ENCODE data around the gene SLC22A1.
"Not testable (repeated sequence)": the region's sequence is repeated elsewhere in the genome, so short reads cannot be mapped to it uniquely, and the experiment has no call there.

Gene SLC22A1

GRCh38 chr6:160121558-160121957 is at the start of gene SLC22A1:
Gene SLC22A1, plus strand, starts transcription at chr6:160121815. Its CDS starts 121 bp downstream, at chr6:160121936.
- DNase-seq = no peak

DNA sequence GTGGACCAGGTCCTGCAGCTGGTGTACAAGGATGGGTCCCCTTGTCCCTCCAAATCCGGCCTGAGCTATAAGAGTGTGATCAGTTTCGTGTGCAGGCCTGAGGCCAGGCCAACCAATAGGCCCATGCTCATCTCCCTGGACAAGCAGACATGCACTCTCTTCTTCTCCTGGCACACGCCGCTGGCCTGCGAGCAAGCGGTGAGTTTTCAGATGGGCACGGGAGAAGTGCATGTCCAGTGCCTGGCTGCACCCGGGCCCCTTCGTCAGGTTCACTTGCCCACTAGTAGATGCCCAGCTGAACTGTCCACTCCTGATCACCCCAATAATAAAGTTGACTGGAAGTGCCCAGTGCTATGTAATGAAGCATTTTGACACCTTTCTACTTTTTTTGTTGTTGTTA is 48.3 kb upstream of the SLC22A1 start:
- DNase-seq = no peak

DNA sequence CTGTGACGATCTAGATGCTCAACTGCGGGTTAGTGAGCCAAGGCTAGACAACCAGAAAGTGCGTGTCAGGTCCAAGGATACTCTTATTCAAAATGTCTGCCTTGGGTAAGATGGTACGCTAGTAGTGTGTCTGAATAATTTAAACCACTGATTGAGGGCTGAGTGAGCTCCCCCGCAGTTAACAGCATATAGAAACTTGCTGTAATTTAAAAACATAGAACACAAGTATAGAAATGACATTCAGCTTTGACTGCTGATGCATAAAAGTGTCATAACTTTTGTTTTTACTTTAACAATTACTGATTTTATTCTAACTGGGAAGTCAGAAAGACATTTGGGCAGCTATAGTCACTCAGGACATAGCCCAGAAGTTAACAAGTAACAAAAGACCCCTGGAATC is 45.6 kb upstream of the SLC22A1 start:
- no peak for DNase-seq

GRCh38 chr6:160077024-160077423 is 44.6 kb upstream of the SLC22A1 start:
- DNase-seq = no peak

DNA sequence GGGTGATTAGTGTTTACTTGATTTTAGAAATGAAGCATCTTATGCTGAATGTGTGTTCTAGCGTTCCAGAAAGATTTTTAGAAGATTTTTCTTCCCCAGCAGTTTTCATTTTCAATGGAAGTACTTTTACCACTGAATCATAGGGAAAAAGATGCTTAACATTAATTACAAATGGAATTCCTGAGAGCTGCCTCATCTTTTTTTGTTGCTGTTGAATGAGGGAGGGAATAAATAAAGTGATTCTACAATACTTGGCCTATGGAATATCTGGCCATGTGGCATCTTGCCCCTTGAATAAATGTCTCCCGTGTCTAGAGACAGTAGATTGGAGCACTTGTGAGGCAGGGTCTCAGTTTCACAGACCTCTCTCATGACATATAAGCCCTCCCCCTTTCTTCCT is 44.1 kb upstream of the SLC22A1 start:
- DNase-seq = no peak

DNA sequence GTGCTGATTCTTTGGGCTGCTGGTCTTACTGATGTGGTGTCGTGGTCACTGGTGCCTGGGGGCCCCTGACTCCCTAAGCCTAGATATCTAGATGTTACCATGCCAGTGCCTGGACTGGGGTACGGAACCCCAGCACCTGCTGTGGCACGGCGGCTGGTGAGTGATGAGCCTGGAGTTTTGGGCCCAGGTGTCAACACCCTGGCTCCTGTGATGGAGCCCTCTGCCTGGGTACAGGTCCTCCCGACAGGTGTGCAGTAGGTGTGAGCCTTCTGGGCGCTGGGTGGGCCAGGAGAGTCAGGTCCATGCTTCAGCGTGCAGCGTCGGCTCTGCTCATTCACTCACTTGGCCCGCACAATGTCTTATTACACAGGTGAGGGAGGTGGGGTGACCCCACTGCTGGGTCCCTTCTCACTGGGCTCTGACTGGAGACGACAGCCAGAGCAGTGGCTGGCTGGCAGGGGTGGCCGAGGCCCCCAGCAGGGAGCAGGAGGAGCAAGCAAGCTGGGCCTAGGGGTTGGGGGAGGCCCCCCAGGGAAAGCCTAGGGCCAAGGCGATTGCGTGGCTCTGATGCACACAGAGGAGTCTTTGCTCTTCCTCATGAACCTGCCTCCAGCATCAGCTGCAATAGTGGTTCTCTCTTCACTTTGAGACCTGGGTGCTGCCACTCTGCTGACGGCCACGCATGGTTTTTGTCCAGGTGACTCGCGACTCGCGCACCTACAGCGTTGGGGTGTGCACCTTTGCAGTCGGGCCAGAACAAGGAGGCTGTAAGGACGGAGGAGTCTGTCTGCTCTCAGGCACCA is 42.5 kb upstream of the SLC22A1 start:
- DNase-seq = no peak

- DNase-seq = no peak
Measured at GRCh38 chr6:160079686-160080043, 42.0 kb upstream of the SLC22A1 start.

GRCh38 chr6:160080097-160080496 is 41.5 kb upstream of the SLC22A1 start:
- DNase-seq = no peak

- DNase-seq = no peak
Measured at GRCh38 chr6:160081398-160081797, 40.2 kb upstream of the SLC22A1 start.

- no peak for DNase-seq
Measured at GRCh38 chr6:160082627-160083026, 39.0 kb upstream of the SLC22A1 start.

DNA sequence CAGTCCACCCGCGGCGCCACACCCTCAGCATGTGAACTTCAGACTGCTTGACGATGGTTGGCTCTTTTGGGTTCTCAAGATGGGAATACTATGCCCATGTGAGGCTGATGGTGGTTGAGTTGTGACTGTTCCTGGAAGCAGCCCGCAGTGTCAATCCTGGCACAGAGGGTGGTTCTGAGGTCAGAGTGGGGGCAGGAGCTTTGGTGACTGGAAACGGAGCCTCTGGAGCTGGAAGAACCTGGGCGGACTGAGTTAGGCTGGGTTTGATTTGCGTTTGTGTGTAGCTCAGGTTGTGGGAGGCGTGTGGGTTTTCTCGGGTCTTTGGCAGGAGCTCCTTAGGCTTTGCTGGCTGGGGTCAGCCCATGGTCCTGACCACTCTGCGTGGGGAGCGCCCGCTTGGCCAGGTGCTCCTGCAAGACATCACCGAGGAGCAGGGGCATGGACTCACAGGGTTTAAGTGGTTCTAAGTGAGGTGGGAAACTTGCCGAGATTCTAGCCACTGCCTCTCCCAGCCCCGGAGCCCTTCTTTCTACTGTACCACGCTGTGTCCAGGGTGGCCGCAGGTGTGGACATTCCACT is 37.3 kb upstream of the SLC22A1 start:
- no peak for DNase-seq

- no peak for DNase-seq
Measured at GRCh38 chr6:160085226-160085625, 36.4 kb upstream of the SLC22A1 start.

GRCh38 chr6:160085713-160086505 is 35.7 kb upstream of the SLC22A1 start:
- no peak for DNase-seq

GRCh38 chr6:160086754-160087153 is 34.9 kb upstream of the SLC22A1 start:
- DNase-seq = no peak

DNA sequence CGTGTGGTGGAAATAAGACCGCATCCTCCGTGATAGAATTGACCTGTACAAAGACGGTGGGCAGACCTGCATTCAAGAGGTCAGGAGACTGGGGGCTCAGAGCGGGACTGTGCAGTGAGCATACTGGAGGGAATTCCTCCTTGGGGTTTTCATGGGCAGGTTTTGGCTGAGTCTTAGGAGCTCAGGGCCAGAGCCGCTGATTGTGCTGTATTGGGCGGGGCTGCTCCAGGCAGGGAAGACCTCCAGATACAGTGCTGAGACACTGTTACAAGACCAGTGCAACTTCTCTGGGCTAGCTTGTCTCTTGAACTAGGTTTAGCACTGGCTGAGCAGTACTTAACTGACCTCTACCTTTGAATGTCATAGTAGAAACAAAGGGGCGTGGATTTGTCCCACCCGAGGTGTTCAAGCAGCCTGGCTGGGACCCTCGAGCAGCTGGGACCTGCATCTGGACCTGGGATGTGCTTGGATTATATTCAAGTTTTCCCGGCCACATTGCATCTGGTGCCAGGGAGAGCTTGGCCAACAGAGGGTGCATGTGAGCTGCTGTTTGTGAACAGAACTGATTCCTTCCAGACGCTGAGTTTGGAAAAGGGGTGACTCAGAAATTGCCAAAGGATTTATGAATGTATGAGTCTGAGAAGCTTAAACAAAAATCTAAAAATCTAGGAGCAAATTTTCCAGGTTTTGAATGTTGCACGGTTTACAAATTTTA is 33.4 kb upstream of the SLC22A1 start:
- DNase-seq = peak in 40 of 51 donors; percentile 2 to 69 (median 29)

GRCh38 chr6:160088784-160089533 is 32.7 kb upstream of the SLC22A1 start:
- DNase-seq = peak in 1 of 51 donors; percentile 30

DNA sequence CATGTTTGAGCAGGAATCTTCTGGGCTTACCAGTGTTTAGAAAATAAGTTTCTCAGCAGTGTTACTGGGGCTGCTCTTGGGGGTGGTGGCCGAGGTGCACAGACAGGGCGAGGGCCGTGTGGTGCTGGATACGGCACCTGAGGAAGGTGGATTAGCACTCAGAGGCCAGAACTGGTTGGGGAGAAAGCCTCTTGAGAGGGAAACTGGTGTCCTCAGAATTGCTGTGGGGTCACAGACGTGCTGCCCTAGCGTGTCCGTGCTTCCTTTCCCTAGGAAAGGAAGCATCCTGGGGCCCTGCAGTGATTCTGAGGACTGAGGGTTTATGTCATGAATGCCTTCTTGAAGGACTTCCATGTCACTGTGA is 32.1 kb upstream of the SLC22A1 start:
- no peak for DNase-seq

DNA sequence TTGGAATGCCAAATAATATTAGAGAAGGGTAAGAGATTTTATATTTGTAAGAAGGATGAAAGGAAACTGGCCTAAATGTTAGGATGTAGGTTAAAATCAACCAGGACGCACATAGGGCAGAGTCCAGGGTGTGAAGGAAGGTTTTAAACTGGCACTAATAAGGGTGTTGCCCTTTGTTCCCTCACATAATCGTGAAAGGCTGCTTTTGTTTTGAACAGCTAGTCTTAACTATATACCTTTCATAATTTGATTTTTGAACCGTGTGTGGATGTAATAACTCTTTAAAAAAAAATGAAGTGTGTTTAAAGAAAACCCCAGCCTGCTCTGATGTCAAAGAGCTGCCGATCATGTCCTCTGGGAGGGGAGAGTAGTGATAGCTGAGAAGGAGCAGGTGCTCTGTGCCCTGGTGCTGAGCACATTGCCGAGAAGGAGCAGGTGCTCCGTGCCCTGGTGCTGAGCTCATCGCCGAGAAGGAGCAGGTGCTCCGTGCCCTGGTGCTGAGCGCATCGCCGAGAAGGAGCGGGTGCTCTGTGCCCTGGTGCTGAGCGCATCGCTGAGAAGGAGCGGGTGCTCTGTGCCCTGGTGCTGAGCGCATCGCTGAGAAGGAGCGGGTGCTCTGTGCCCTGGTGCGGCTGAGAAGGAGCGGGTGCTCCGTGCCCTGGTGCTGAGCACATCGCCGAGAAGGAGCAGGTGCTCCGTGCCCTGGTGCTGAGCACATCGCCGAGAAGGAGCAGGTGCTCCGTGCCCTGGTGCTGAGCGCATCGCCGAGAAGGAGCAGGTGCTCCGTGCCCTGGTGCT is 31.0 kb upstream of the SLC22A1 start:
- DNase-seq = not testable (repeated sequence)

DNA sequence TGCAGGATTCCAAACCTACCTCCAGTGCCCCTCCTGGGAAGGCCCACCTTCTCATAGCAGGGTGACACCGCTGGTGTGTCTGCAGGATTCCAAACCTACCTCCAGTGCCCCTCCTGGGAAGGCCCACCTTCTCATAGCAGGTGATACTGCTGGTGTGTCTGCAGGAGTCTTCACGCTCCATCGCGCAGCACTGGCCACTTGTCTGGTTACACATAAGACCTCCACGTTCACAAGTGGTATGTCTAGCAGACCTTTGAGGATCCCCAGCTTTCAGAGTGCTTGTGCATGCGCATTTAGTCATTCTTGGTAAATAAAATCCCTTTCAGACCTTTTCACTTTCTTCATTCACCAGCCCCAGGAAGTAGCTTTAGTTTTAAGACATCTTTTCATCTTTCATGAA is 29.4 kb upstream of the SLC22A1 start:
- not testable (repeated sequence) for DNase-seq

- DNase-seq = no peak
Measured at GRCh38 chr6:160092602-160093001, 29.0 kb upstream of the SLC22A1 start.
